ENCODE results near the gene EVI2A.
"Not testable (repeated sequence)": the region's sequence is repeated elsewhere in the genome, so short reads cannot be mapped to it uniquely, and the experiment has no call there.

EVI2A gene

GRCh38 chr17:31318298-31318801 lies 3.1 kb downstream of the EVI2A start:
- Histone ChIP-seq H3K36me3 (ENCODE audit: control insufficient read depth in 2 of 2, insufficient read depth in 1 of 2, low read length in 2 of 2) (no peaks in the 10 kb centered on the region; a peak in 1 of 3 replicates), H3K27ac (ENCODE audit: extremely low read depth, low read depth, low read length) (no peak overlapping the region), H3K4me1 (ENCODE audit: control insufficient read depth, insufficient read depth, low read length) (peaks cover 5% of the 10 kb centered on the region; the same call in 1 of the 2 replicates), H3K4me3 (ENCODE audit: low read depth, low read length) (no peak overlapping the region), H3K9me3 (ENCODE audit: control insufficient read depth, insufficient read depth, low read depth, low read length) (no peaks in the 10 kb centered on the region)
- POLR2A ChIA-PET: no interaction called here
- TF ChIP-seq KLF7 (tag by site-specific recombination; IDR thresholded peaks at IDR 0.05; ENCODE audit: borderline replicate concordance): no peak
- no peak for TF ChIP-seq ZNF623 (tag by site-specific recombination; IDR thresholded peaks at IDR 0.05)
- TF ChIP-seq ZNF704 (tag by site-specific recombination; IDR thresholded peaks at IDR 0.05): no peak
- TF ChIP-seq ZNF660 (tag by site-specific recombination; IDR thresholded peaks at IDR 0.05): no peak
- no peak for TF ChIP-seq ZNF18 (tag by site-specific recombination; IDR thresholded peaks at IDR 0.05)
- TF ChIP-seq OVOL3 (tag by site-specific recombination; IDR thresholded peaks at IDR 0.05): no peak
- no peak for TF ChIP-seq ZNF600 (tag by site-specific recombination; IDR thresholded peaks at IDR 0.05)
- no peak for TF ChIP-seq TSHZ1 (tag by site-specific recombination; IDR thresholded peaks at IDR 0.05; ENCODE audit: borderline replicate concordance)
- TF ChIP-seq ZNF121 (tag by site-specific recombination; IDR thresholded peaks at IDR 0.05): no peak
- no peak for TF ChIP-seq KLF9 (tag by site-specific recombination; IDR thresholded peaks at IDR 0.05; ENCODE audit: low read depth)
- TF ChIP-seq ZNF223 (tag by site-specific recombination; IDR thresholded peaks at IDR 0.05): no peak
- CTCF ChIA-PET: interaction anchor here (0.6 to 1.4 kb wide), 3 partner anchors 11 to 28 kb away, joined by 3 to 8 read pairs (median 4); no protein-coding TSS in a partner anchor

- TF ChIP-seq ZNF792 (tag by site-specific recombination; IDR thresholded peaks at IDR 0.05): no peak
- no peaks in the 10 kb centered on the region for H3K9me3 ChIP-seq (ENCODE audit: control insufficient read depth, insufficient read depth, low read depth, low read length)
- H3K36me3 ChIP-seq (ENCODE audit: control insufficient read depth in 2 of 2, insufficient read depth in 1 of 2, low read length in 2 of 2): no peaks in the 10 kb centered on the region; a peak in 1 of 3 replicates
- peaks cover 5% of the 10 kb centered on the region; the same call in 1 of the 2 replicates for H3K4me1 ChIP-seq (ENCODE audit: control insufficient read depth, insufficient read depth, low read length)
- no peak overlapping the region for H3K27ac ChIP-seq (ENCODE audit: extremely low read depth, low read depth, low read length)
- H3K4me3 ChIP-seq (ENCODE audit: low read depth, low read length): no peak overlapping the region
- ChIA-PET CTCF (no interaction called here), POLR2A (no interaction called here)
These were observed 6.7 kb downstream of the EVI2A start for GRCh38 chr17:31314782-31315100.

- ChIA-PET CTCF (no interaction called here), POLR2A (no interaction called here)
- peaks cover 5% of the 10 kb centered on the region; the same call in 1 of the 2 replicates for H3K4me1 ChIP-seq (ENCODE audit: control insufficient read depth, insufficient read depth, low read length)
- no peaks in the 10 kb centered on the region; a peak in 1 of 3 replicates for H3K36me3 ChIP-seq (ENCODE audit: control insufficient read depth in 2 of 2, insufficient read depth in 1 of 2, low read length in 2 of 2)
- no peak within 1 kb of the TSS for H3K4me3 ChIP-seq (ENCODE audit: low read depth, low read length)
- no peaks in the 10 kb centered on the region for H3K9me3 ChIP-seq (ENCODE audit: control insufficient read depth, insufficient read depth, low read depth, low read length)
- no peak for TF ChIP-seq SP2 (tag by site-specific recombination; IDR thresholded peaks at IDR 0.05)
- TF ChIP-seq ZNF146 (tag by site-specific recombination; IDR thresholded peaks at IDR 0.05): peak; percentile 73
- H3K27ac ChIP-seq (ENCODE audit: extremely low read depth, low read depth, low read length): no peak within 1 kb of the TSS
These were observed 7.2 kb downstream of the EVI2A start, which contains the start of gene EVI2B for GRCh38 chr17:31313982-31314781. Gene EVI2B (minus strand): TSS chr17:31314054. CDS start chr17:31305609, 8,445 bp downstream.

GRCh38 chr17:31312223-31312622 lies 9.2 kb downstream of the EVI2A start:
- H3K36me3 ChIP-seq (ENCODE audit: control insufficient read depth in 2 of 2, insufficient read depth in 1 of 2, low read length in 2 of 2); POLR2A ChIA-PET; H3K9me3 ChIP-seq (ENCODE audit: control insufficient read depth, insufficient read depth, low read depth, low read length); H3K27ac ChIP-seq (ENCODE audit: extremely low read depth, low read depth, low read length); H3K4me1 ChIP-seq (ENCODE audit: control insufficient read depth, insufficient read depth, low read length); H3K4me3 ChIP-seq (ENCODE audit: low read depth, low read length): not testable (repeated sequence)
- CTCF ChIA-PET: interaction anchor here (1.0 kb wide), 1 partner anchor 28 kb away, joined by 3 read pairs; no protein-coding TSS in a partner anchor

Measured in HEK293 (cell line).